HG03108 (cell line): ENCODE measurements around the gene FAM72C.
"Not testable (repeated sequence)": the region's sequence is repeated elsewhere in the genome, so short reads cannot be mapped to it uniquely, and the experiment has no call there.

Experiments used
- ATAC-seq: cut with Tn5 transposase; IDR thresholded peaks from one replicate; pipeline ENCODE4 v1.9.1; 2021; ENCODE audit warnings: moderate library complexity; ENCODE audit not compliant: unreplicated experiment

Gene FAM72C

GRCh38 chr1:143987868-143988267 is 16.1 kb upstream of the FAM72C start:
- not testable (repeated sequence) for ATAC-seq

GRCh38 chr1:143984721-143985473 is 13.1 kb upstream of the FAM72C start:
- ATAC-seq, result not testable (repeated sequence)

GRCh38 chr1:143974416-143974815 is 2.6 kb upstream of the FAM72C start:
- ATAC-seq, result not testable (repeated sequence)

GRCh38 chr1:143973876-143974414 is 2.2 kb upstream of the FAM72C start:
- ATAC-seq, result not testable (repeated sequence)

- peak; percentile 2 for ATAC-seq
Observed at GRCh38 chr1:143972753-143973326, 1.1 kb upstream of the FAM72C start.

- not testable (repeated sequence) for ATAC-seq
Observed at GRCh38 chr1:143965860-143966259, 5.9 kb downstream of the FAM72C start.

GRCh38 chr1:143964294-143964693 is 7.5 kb downstream of the FAM72C start:
- ATAC-seq, result not testable (repeated sequence)

- ATAC-seq, result not testable (repeated sequence)
Observed at GRCh38 chr1:143955930-143956329, 15.9 kb downstream of the FAM72C start.

- not testable (repeated sequence) for ATAC-seq
Observed at GRCh38 chr1:143952913-143953312, 18.9 kb downstream of the FAM72C start.

- ATAC-seq, result not testable (repeated sequence)
Observed at GRCh38 chr1:143951485-143952391, 20.0 kb downstream of the FAM72C start.

- not testable (repeated sequence) for ATAC-seq
Observed at GRCh38 chr1:143947749-143948148, 24.0 kb downstream of the FAM72C start.

GRCh38 chr1:143945253-143945652 is 26.5 kb downstream of the FAM72C start:
- ATAC-seq, result not testable (repeated sequence)

GRCh38 chr1:143944576-143945240 is 27.1 kb downstream of the FAM72C start:
- not testable (repeated sequence) for ATAC-seq

- ATAC-seq, result not testable (repeated sequence)
Observed at GRCh38 chr1:143943319-143943978, 28.3 kb downstream of the FAM72C start.

- ATAC-seq, result not testable (repeated sequence)
Observed at GRCh38 chr1:143942238-143942860, 29.4 kb downstream of the FAM72C start.

- ATAC-seq, result not testable (repeated sequence)
Observed at GRCh38 chr1:143939666-143940065, 32.1 kb downstream of the FAM72C start.

- ATAC-seq, result not testable (repeated sequence)
Observed at GRCh38 chr1:143938922-143939321, 32.9 kb downstream of the FAM72C start.

- ATAC-seq, result not testable (repeated sequence)
Observed at GRCh38 chr1:143936457-143937115, 35.2 kb downstream of the FAM72C start.

- ATAC-seq, result not testable (repeated sequence)
Observed at GRCh38 chr1:143919127-143919526, 52.7 kb downstream of the FAM72C start.
